IPS-18c (cell line): ENCODE measurements around the gene MED25.
"Not testable (repeated sequence)": the region's sequence is repeated elsewhere in the genome, so short reads cannot be mapped to it uniquely, and the experiment has no call there.

Experiments used
- H3K4me3 ChIP-seq: 2 replicates; pipeline ENCODE4 v1.7.0; 2013; ENCODE audit warnings: low read depth, mild to moderate bottlenecking, low read length, moderate library complexity; ENCODE audit not compliant: insufficient read depth
- H3K9me3 ChIP-seq: one replicate; pipeline ENCODE4 v1.6.1; 2013; ENCODE audit warnings: mild to moderate bottlenecking, low read length, moderate library complexity; ENCODE audit not compliant: control insufficient read depth, insufficient read depth

The MED25 gene

GRCh38 chr19:49808711-49809159, 9.4 kb upstream of the MED25 start:
- H3K9me3 ChIP-seq: no peaks in the 10 kb centered on the region

GRCh38 chr19:49809160-49809940, 8.7 kb upstream of the MED25 start:
- Histone ChIP-seq H3K9me3 (no peaks in the 10 kb centered on the region), H3K4me3 (peak overlapping the region; percentile 50)

More at GRCh38 chr19:49808711-49809159, 9.4 kb upstream of the MED25 start:
- peak overlapping the region; percentile 50 for H3K4me3 ChIP-seq

GRCh38 chr19:49809941-49810389, 8.1 kb upstream of the MED25 start:
- no peaks in the 10 kb centered on the region for H3K9me3 ChIP-seq
- H3K4me3 ChIP-seq: no peak overlapping the region; the same call in 1 of the 2 replicates

- Histone ChIP-seq H3K4me3 (no peak overlapping the region), H3K9me3 (no peaks in the 10 kb centered on the region)
Measured at GRCh38 chr19:49811328-49811727, 6.8 kb upstream of the MED25 start.

- H3K9me3 ChIP-seq: no peaks in the 10 kb centered on the region
- H3K4me3 ChIP-seq: peak overlapping the region; percentile 87
Measured at GRCh38 chr19:49812452-49812996, 5.6 kb upstream of the MED25 start.

- Histone ChIP-seq H3K4me3 (peak within 1 kb of the TSS; percentile 87), H3K9me3 (no peaks in the 10 kb centered on the region)
Measured at GRCh38 chr19:49812997-49813861, 4.9 kb upstream of the MED25 start, which contains the start of gene FUZ. Gene FUZ, minus strand, starts transcription at chr19:49813292. Its CDS starts 186 bp downstream, at chr19:49813106.

GRCh38 chr19:49814010-49814409, 4.1 kb upstream of the MED25 start:
- H3K9me3 ChIP-seq: no peaks in the 10 kb centered on the region
- no peak overlapping the region for H3K4me3 ChIP-seq

GRCh38 chr19:49816590-49816989, 1.5 kb upstream of the MED25 start:
- Histone ChIP-seq H3K9me3 (no peaks in the 10 kb centered on the region), H3K4me3 (no peak overlapping the region)

GRCh38 chr19:49818649-49819370, 721 bp downstream of the MED25 start:
- Histone ChIP-seq H3K9me3 (no peaks in the 10 kb centered on the region), H3K4me3 (peak overlapping the region; percentile 95)

GRCh38 chr19:49819452-49820115, 1.5 kb downstream of the MED25 start:
- H3K9me3 ChIP-seq: not testable (repeated sequence)
- H3K4me3 ChIP-seq: peak overlapping the region; percentile 95

GRCh38 chr19:49820125-49820524, 2.0 kb downstream of the MED25 start:
- Histone ChIP-seq H3K4me3 (no peak overlapping the region), H3K9me3 (no peaks in the 10 kb centered on the region)

GRCh38 chr19:49823472-49823871, 5.4 kb downstream of the MED25 start:
- no peak overlapping the region for H3K4me3 ChIP-seq
- no peaks in the 10 kb centered on the region for H3K9me3 ChIP-seq

GRCh38 chr19:49824662-49825061, 6.6 kb downstream of the MED25 start:
- H3K9me3 ChIP-seq: no peaks in the 10 kb centered on the region
- no peak overlapping the region for H3K4me3 ChIP-seq

GRCh38 chr19:49827034-49827433, 8.9 kb downstream of the MED25 start:
- Histone ChIP-seq H3K9me3 (no peaks in the 10 kb centered on the region), H3K4me3 (no peak overlapping the region)

- H3K9me3 ChIP-seq: no peaks in the 10 kb centered on the region
- H3K4me3 ChIP-seq: no peak overlapping the region
Measured at GRCh38 chr19:49829200-49829599, 11.1 kb downstream of the MED25 start.

GRCh38 chr19:49829721-49830120, 11.6 kb downstream of the MED25 start:
- H3K4me3 ChIP-seq: no peak overlapping the region
- no peaks in the 10 kb centered on the region for H3K9me3 ChIP-seq
